DND-41 (cell line): Measurements from ENCODE around the gene CMTR2.

Experiments
- CTCF ChIP-seq: IDR thresholded peaks from 2 replicates; pipeline ENCODE4 v1.5.1; 2012; ENCODE audit warnings: borderline replicate concordance, low read length, moderate library complexity, mild to moderate bottlenecking; ENCODE audit not compliant: poor library complexity, severe bottlenecking; ENCODE audit errors: extremely low read depth
- EZH2 ChIP-seq: IDR thresholded peaks from 3 replicates; pipeline ENCODE4 v1.6.1; 2012; ENCODE audit warnings: borderline replicate concordance, low read depth, mild to moderate bottlenecking, moderate library complexity, low read length, inconsistent platforms; ENCODE audit not compliant: severe bottlenecking

GRCh38 chr16:71258372-71258771, 30.8 kb downstream of the CMTR2 start:
- no peak for TF ChIP-seq EZH2
- no peak for TF ChIP-seq CTCF
